K562 (cell line): ENCODE measurements around the gene CBFA2T2. TPM values are rescaled to one million over a fixed set of nuclear protein-coding genes. Genes with fewer than 3 reads are reported as not detected.

Source experiments
- ARID2 ChIP-seq: fragments of 450-650 bp; IDR thresholded peaks from 2 replicates; pipeline ENCODE4 v1.6.1; 2017; ENCODE audit warnings: antibody characterized with exemption, mild to moderate bottlenecking
- CHCHD3 ChIP-seq: fragments of 250-450 bp; sonication (Bioruptor Pico); IDR thresholded peaks from 2 replicates; pipeline ENCODE4 v2.1.2; 2022; ENCODE audit warnings: mild to moderate bottlenecking
- EZH2 ChIP-seq: IDR thresholded peaks from 2 replicates; pipeline ENCODE4 v1.6.1; 2012; ENCODE audit warnings: low read depth, mild to moderate bottlenecking, inconsistent platforms, low read length, borderline replicate concordance
- GATA2 ChIP-seq: sonication (generic); formaldehyde crosslinking; IDR thresholded peaks from 2 replicates; pipeline ENCODE4 v1.4.0; 2020; ENCODE audit warnings: mild to moderate bottlenecking, missing genetic modification reagents
- HNRNPK ChIP-seq: fragments of 200-400 bp; formaldehyde crosslinking; IDR thresholded peaks from one replicate; pipeline ENCODE4 v1.6.1; 2018; ENCODE audit warnings: mild to moderate bottlenecking, low read depth, low read length; ENCODE audit not compliant: poor library complexity, severe bottlenecking
- ILK ChIP-seq: fragments of 450-650 bp; IDR thresholded peaks from 2 replicates; pipeline ENCODE4 v1.6.1; 2016; ENCODE audit warnings: missing genetic modification characterization, low read depth, mild to moderate bottlenecking, missing compliant biosample characterization, moderate library complexity, borderline replicate concordance
- JUN ChIP-seq, 2 experiments: sonication (generic) in 1 of 2; formaldehyde crosslinking in 1 of 2; IDR thresholded peaks; 2 replicates each; pipeline versions ENCODE4 v1.6.1 to v1.8.0; 2012 to 2022; ENCODE audit warnings: borderline replicate concordance in 2 of 2, mild to moderate bottlenecking in 2 of 2, improper control_type of control experiment in 1 of 2, low read depth in 1 of 2, low read length in 1 of 2, missing genetic modification reagents in 1 of 2
- KDM1A ChIP-seq, 2 experiments: fragments of 450-650 bp; IDR thresholded peaks; 2 replicates each; pipeline ENCODE4 v1.6.1; 2016; ENCODE audit warnings: mild to moderate bottlenecking in 2 of 2
- MED1 ChIP-seq: sonication (generic); formaldehyde crosslinking; IDR thresholded peaks from 2 replicates; pipeline ENCODE4 v1.8.1; 2023; ENCODE audit warnings: missing genetic modification reagents, borderline replicate concordance
- NR2F6 ChIP-seq: fragments of 450-650 bp; formaldehyde crosslinking; IDR thresholded peaks from 2 replicates; pipeline ENCODE4 v1.4.0; 2020; ENCODE audit warnings: mild to moderate bottlenecking
- PTBP1 ChIP-seq: fragments of 200-400 bp; formaldehyde crosslinking; IDR thresholded peaks from 2 replicates; pipeline ENCODE4 v1.6.1; 2017; ENCODE audit warnings: low read depth, low read length
- TEAD4 ChIP-seq, 2 experiments: sonication (generic) in 1 of 2; formaldehyde crosslinking in 1 of 2; IDR thresholded peaks; 2 replicates each; pipeline versions ENCODE4 v1.6.1 to v1.8.0; 2012 to 2022; ENCODE audit warnings: borderline replicate concordance in 1 of 2, inconsistent platforms in 1 of 2, low read length in 1 of 2, mild to moderate bottlenecking in 1 of 2, missing genetic modification reagents in 1 of 2
- ZNF384 ChIP-seq: IDR thresholded peaks from 2 replicates; pipeline ENCODE4 v1.6.1; 2012; ENCODE audit warnings: low read depth, low read length, improper control_type of control experiment
- ZNF551 ChIP-seq: fragments of 250-450 bp; sonication (Bioruptor Pico); IDR thresholded peaks from 2 replicates; pipeline ENCODE4 v1.5.0; 2021; ENCODE audit warnings: mild to moderate bottlenecking, moderate library complexity
- ZNF778 ChIP-seq: fragments of 450-650 bp; formaldehyde crosslinking; IDR thresholded peaks from 2 replicates; pipeline ENCODE4 v1.4.0; 2020; ENCODE audit warnings: mild to moderate bottlenecking, moderate library complexity
- polyA plus RNA-seq, 8 experiments: library from polyadenylated mRNA; depleted of rRNA in 4 of 8; stranded (reverse) in 5 of 8; unstranded in 3 of 8; fragments of >200 nt; fragmentation: Nextera tagmentation in 2 of 8; fragmentation: Illumina TruSeq in 1 of 8; extraction: Ambion mirVana in 2 of 8; extraction: Trizol in 1 of 8; gene quantifications; 2 replicates each; pipeline versions ENCODE4 v1.2.1 to v1.2.3, GENCODE V29; 2011 to 2014; ENCODE audit warnings: inconsistent platforms in 1 of 8, missing spikeins in 1 of 8
- total RNA-seq, 7 experiments: library from RNA; depleted of rRNA in 6 of 7; stranded (reverse); fragments of >200 nt in 6 of 7; fragmentation: Illumina TruSeq in 2 of 7; extraction: Trizol in 2 of 7; gene quantifications; 2 replicates each; pipeline versions ENCODE4 v1.2.1 to v1.2.3, GENCODE V29; 2011 to 2021; ENCODE audit warnings: low replicate concordance in 1 of 7
- TF ChIP-seq, protein P1 (sequence below): fragments of 250-450 bp; sonication (Bioruptor Pico); IDR thresholded peaks from 2 replicates; pipeline ENCODE4 v1.4.0; 2020; ENCODE audit warnings: borderline replicate concordance
- TF ChIP-seq, protein P2 (sequence below): fragments of 250-450 bp; sonication (Bioruptor Pico); IDR thresholded peaks from 2 replicates; pipeline ENCODE4 v1.8.0; 2021; ENCODE audit warnings: borderline replicate concordance, mild to moderate bottlenecking, moderate library complexity; ENCODE audit not compliant: poor library complexity, severe bottlenecking
- TF ChIP-seq, protein P3 (sequence below): fragments of 450-650 bp; IDR thresholded peaks from one replicate; pipeline ENCODE4 v1.6.1; 2018; ENCODE audit warnings: mild to moderate bottlenecking, moderate library complexity; ENCODE audit not compliant: partially characterized antibody
- TF ChIP-seq, protein P4 (sequence below): sonication (generic); formaldehyde crosslinking; IDR thresholded peaks from 2 replicates; pipeline ENCODE4 v1.8.1; 2023; ENCODE audit warnings: mild to moderate bottlenecking, missing genetic modification reagents
- TF ChIP-seq, protein P5 (sequence below), 2 experiments: fragments of 450-650 bp; IDR thresholded peaks; 2 replicates each; pipeline ENCODE4 v1.6.1; 2016

Gene CBFA2T2
- total and polyA plus RNA-seq, 9 of the 15 experiments (the other 6 are each of a cell fraction or from before 2014, with no cell fraction given) = 0.27 to 9.6 (median 5.8) TPM

DNA sequence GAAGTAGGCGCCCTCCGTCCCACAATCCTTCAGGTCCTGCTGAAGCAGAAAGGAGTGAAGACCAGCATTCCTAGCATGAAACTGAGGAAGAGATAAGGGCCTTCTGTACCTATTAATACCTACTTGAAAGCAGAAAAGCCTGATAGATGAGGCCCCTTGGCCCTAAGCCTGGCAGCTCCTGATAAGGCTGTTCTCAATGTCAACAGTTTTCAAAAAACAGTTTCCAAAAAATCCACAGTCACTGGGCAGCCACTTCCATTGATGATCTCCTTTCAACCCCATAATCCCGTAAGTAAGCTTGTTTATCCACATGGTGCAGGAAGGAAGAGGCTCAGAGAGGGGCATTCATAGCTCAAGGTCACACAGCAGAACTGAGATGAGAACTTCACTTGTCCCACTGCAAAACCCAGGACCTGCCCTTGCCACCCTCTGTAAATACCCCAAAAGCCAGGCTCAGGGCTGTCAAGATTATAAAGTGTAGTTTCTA, 199.1 kb downstream of the CBFA2T2 start (continued):
- TF ChIP-seq ZNF778 (CRISPR knock-in tag) (no peak), ZNF384 (peak; percentile 48; the same call in 1 of the 2 replicates), PTBP1 (no peak), EZH2 (no peak), NR2F6 (CRISPR knock-in tag) (no peak), HNRNPK (no peak), CHCHD3 (no peak), MED1 (CRISPR knock-in tag) (no peak), GATA2 (peak; percentile 88), KDM1A (IDR thresholded peaks at IDR 0.05) (peak; percentile 93 to 94), ZNF551 (CRISPR knock-in tag) (no peak), TEAD4 (IDR thresholded peaks at IDR 0.05; ENCODE audit: low read length) (peak; percentile 93), TEAD4 (CRISPR knock-in tag; IDR thresholded peaks at IDR 0.05; ENCODE audit: borderline replicate concordance) (no peak), JUN (IDR thresholded peaks at IDR 0.05; ENCODE audit: borderline replicate concordance, low read depth, low read length) (0 out of 2 replicates have a peak, but pooled peaks have one; percentile 20), JUN (CRISPR knock-in tag; IDR thresholded peaks at IDR 0.05; ENCODE audit: borderline replicate concordance) (no peak), ARID2 (no peak), ILK (tag) (no peak)
- TF ChIP-seq, protein P1, sequence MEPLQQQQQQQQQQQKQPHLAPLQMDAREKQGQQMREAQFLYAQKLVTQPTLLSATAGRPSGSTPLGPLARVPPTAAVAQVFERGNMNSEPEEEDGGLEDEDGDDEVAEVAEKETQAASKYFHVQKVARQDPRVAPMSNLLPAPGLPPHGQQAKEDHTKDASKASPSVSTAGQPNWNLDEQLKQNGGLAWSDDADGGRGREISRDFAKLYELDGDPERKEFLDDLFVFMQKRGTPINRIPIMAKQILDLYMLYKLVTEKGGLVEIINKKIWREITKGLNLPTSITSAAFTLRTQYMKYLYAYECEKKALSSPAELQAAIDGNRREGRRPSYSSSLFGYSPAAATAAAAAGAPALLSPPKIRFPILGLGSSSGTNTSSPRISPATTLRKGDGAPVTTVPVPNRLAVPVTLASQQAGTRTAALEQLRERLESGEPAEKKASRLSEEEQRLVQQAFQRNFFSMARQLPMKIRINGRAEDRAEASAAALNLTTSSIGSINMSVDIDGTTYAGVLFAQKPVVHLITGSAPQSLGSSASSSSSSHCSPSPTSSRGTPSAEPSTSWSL = no peak
- TF ChIP-seq, protein P2, sequence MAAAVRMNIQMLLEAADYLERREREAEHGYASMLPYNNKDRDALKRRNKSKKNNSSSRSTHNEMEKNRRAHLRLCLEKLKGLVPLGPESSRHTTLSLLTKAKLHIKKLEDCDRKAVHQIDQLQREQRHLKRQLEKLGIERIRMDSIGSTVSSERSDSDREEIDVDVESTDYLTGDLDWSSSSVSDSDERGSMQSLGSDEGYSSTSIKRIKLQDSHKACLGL (CRISPR knock-in tag) = no peak
- TF ChIP-seq, protein P3, sequence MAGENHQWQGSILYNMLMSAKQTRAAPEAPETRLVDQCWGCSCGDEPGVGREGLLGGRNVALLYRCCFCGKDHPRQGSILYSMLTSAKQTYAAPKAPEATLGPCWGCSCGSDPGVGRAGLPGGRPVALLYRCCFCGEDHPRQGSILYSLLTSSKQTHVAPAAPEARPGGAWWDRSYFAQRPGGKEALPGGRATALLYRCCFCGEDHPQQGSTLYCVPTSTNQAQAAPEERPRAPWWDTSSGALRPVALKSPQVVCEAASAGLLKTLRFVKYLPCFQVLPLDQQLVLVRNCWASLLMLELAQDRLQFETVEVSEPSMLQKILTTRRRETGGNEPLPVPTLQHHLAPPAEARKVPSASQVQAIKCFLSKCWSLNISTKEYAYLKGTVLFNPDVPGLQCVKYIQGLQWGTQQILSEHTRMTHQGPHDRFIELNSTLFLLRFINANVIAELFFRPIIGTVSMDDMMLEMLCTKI = no peak
- TF ChIP-seq, protein P4, sequence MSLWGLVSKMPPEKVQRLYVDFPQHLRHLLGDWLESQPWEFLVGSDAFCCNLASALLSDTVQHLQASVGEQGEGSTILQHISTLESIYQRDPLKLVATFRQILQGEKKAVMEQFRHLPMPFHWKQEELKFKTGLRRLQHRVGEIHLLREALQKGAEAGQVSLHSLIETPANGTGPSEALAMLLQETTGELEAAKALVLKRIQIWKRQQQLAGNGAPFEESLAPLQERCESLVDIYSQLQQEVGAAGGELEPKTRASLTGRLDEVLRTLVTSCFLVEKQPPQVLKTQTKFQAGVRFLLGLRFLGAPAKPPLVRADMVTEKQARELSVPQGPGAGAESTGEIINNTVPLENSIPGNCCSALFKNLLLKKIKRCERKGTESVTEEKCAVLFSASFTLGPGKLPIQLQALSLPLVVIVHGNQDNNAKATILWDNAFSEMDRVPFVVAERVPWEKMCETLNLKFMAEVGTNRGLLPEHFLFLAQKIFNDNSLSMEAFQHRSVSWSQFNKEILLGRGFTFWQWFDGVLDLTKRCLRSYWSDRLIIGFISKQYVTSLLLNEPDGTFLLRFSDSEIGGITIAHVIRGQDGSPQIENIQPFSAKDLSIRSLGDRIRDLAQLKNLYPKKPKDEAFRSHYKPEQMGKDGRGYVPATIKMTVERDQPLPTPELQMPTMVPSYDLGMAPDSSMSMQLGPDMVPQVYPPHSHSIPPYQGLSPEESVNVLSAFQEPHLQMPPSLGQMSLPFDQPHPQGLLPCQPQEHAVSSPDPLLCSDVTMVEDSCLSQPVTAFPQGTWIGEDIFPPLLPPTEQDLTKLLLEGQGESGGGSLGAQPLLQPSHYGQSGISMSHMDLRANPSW = no peak
- TF ChIP-seq, protein P5, sequence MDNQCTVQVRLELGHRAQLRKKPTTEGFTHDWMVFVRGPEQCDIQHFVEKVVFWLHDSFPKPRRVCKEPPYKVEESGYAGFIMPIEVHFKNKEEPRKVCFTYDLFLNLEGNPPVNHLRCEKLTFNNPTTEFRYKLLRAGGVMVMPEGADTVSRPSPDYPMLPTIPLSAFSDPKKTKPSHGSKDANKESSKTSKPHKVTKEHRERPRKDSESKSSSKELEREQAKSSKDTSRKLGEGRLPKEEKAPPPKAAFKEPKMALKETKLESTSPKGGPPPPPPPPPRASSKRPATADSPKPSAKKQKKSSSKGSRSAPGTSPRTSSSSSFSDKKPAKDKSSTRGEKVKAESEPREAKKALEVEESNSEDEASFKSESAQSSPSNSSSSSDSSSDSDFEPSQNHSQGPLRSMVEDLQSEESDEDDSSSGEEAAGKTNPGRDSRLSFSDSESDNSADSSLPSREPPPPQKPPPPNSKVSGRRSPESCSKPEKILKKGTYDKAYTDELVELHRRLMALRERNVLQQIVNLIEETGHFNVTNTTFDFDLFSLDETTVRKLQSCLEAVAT (IDR thresholded peaks at IDR 0.05) = no peak
